MM.1S (cell line): ENCODE results near the gene TMEM123.

Source experiments
- DNase-seq: peaks from one replicate; pipeline ENCODE4 v3.0.0-alpha.2; 2015
- H2AFZ ChIP-seq: fragments of 300-600 bp; sonication (generic); 2 replicates; pipeline ENCODE4 v1.6.0; 2016; ENCODE audit warnings: antibody characterized with exemption, low read length
- H3F3A ChIP-seq: fragments of 300-600 bp; sonication (generic); 2 replicates; pipeline ENCODE4 v1.6.1; 2016; ENCODE audit warnings: mild to moderate bottlenecking, antibody characterized with exemption, low read length, moderate library complexity, mixed read lengths; ENCODE audit not compliant: insufficient read depth
- H3K27ac ChIP-seq: fragments of 300-600 bp; sonication (generic); 2 replicates; pipeline ENCODE4 v1.5.1; 2016; ENCODE audit warnings: mild to moderate bottlenecking, low read length
- H3K27me3 ChIP-seq: fragments of 300-600 bp; sonication (generic); replicated peaks from 2 replicates; pipeline ENCODE4 v1.6.0; 2016; ENCODE audit warnings: low read length; ENCODE audit not compliant: insufficient read depth
- H3K36me3 ChIP-seq: fragments of 300-600 bp; sonication (generic); replicated peaks from 2 replicates; pipeline ENCODE4 v1.6.1; 2016; ENCODE audit warnings: mild to moderate bottlenecking, low read length, mixed read lengths; ENCODE audit not compliant: insufficient read depth
- H3K4me1 ChIP-seq: fragments of 300-600 bp; sonication (generic); 2 replicates; pipeline ENCODE4 v1.6.1; 2016; ENCODE audit warnings: low read length, mixed read lengths
- H3K4me2 ChIP-seq: fragments of 300-600 bp; sonication (generic); 2 replicates; pipeline ENCODE4 v1.6.0; 2016; ENCODE audit warnings: low read depth, low read length
- H3K4me3 ChIP-seq: fragments of 300-600 bp; sonication (generic); 2 replicates; pipeline ENCODE4 v1.5.1; 2016; ENCODE audit warnings: low read length, mixed read lengths
- H3K79me2 ChIP-seq: fragments of 300-600 bp; sonication (generic); 2 replicates; pipeline ENCODE4 v1.6.1; 2016; ENCODE audit warnings: mixed run types, low read length, mixed read lengths
- H3K9ac ChIP-seq: fragments of 300-600 bp; sonication (generic); 2 replicates; pipeline ENCODE4 v1.6.1; 2016; ENCODE audit warnings: low read length, mixed read lengths
- H3K9me2 ChIP-seq: fragments of 300-600 bp; sonication (generic); replicated peaks from 2 replicates; pipeline ENCODE4 v1.6.1; 2016; ENCODE audit warnings: mild to moderate bottlenecking, low read length, mixed read lengths; ENCODE audit not compliant: insufficient read depth
- H3K9me3 ChIP-seq: fragments of 300-600 bp; sonication (generic); replicated peaks from 2 replicates; pipeline ENCODE4 v1.6.1; 2016; ENCODE audit warnings: mild to moderate bottlenecking, low read length, mixed read lengths; ENCODE audit not compliant: insufficient read depth
- H4K20me1 ChIP-seq: fragments of 300-600 bp; sonication (generic); 2 replicates; pipeline ENCODE4 v1.6.1; 2016; ENCODE audit warnings: mild to moderate bottlenecking, low read length, moderate library complexity, mixed read lengths; ENCODE audit not compliant: insufficient read depth
- EZH2 ChIP-seq: fragments of 300-600 bp; sonication (generic); optimal IDR thresholded peaks from 2 replicates; pipeline ENCODE3; 2017; ENCODE audit warnings: low read depth, mild to moderate bottlenecking, antibody characterized with exemption, low read length, mixed read lengths
- EZH2phosphoT487 ChIP-seq: fragments of 300-600 bp; sonication (generic); IDR thresholded peaks from 2 replicates; pipeline ENCODE4 v1.6.1; 2018; ENCODE audit warnings: antibody characterized with exemption, low read length
- TF ChIP-seq, protein P1 (sequence below): fragments of 300-600 bp; sonication (generic); IDR thresholded peaks from 2 replicates; pipeline ENCODE4 v1.5.1; 2016; ENCODE audit warnings: antibody characterized with exemption, low read length, mixed read lengths

Gene TMEM123

GRCh38 chr11:102476069-102476468, 23.5 kb upstream of the TMEM123 start:
- DNase-seq, result peak; percentile 18

GRCh38 chr11:102473543-102473942, 21.0 kb upstream of the TMEM123 start:
- H3K4me3 ChIP-seq, result no peak overlapping the region

More at GRCh38 chr11:102476069-102476468, 23.5 kb upstream of the TMEM123 start:
- no peaks in the 10 kb centered on the region for H3K9me2 ChIP-seq
- H3K4me2 ChIP-seq, result peak overlapping the region; percentile 31
- H3K9me3 ChIP-seq, result no peaks in the 10 kb centered on the region
- H3F3A ChIP-seq, result peaks cover 30% of the 10 kb centered on the region
- no peak for TF ChIP-seq EZH2
- TF ChIP-seq EZH2phosphoT487, result no peak
- TF ChIP-seq, protein P1, sequence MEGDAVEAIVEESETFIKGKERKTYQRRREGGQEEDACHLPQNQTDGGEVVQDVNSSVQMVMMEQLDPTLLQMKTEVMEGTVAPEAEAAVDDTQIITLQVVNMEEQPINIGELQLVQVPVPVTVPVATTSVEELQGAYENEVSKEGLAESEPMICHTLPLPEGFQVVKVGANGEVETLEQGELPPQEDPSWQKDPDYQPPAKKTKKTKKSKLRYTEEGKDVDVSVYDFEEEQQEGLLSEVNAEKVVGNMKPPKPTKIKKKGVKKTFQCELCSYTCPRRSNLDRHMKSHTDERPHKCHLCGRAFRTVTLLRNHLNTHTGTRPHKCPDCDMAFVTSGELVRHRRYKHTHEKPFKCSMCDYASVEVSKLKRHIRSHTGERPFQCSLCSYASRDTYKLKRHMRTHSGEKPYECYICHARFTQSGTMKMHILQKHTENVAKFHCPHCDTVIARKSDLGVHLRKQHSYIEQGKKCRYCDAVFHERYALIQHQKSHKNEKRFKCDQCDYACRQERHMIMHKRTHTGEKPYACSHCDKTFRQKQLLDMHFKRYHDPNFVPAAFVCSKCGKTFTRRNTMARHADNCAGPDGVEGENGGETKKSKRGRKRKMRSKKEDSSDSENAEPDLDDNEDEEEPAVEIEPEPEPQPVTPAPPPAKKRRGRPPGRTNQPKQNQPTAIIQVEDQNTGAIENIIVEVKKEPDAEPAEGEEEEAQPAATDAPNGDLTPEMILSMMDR, result no peak
- no peaks in the 10 kb centered on the region for H3K79me2 ChIP-seq
- no peak overlapping the region for H3K4me3 ChIP-seq
- no peaks in the 10 kb centered on the region for H4K20me1 ChIP-seq
- H3K27ac ChIP-seq, result peak overlapping the region; percentile 89
- peak overlapping the region; percentile 34 for H2AFZ ChIP-seq
- H3K4me1 ChIP-seq, result peaks cover 44% of the 10 kb centered on the region
- no peaks in the 10 kb centered on the region for H3K36me3 ChIP-seq
- peak overlapping the region; percentile 52 for H3K9ac ChIP-seq
- H3K27me3 ChIP-seq, result no peaks in the 10 kb centered on the region

DNA sequence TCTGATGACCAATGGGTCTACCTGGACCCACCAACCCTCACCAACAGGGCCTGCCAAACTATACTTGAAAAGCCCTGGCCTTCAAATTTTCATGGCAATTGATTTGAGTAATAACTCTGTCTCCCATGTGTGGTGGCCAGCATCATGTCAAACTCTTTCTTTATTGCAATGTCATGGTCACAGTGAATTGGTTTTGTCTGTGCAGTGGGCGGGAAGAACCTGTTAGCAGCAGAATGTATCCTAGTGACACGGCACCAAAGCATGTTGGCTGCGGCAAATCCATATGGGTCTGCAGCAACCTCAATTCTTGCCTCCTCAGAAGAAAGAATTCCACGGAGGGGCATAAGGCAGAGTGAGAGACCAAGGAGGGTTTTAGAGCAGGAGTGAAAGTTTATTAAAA, 19.6 kb upstream of the TMEM123 start:
- Histone ChIP-seq H3K4me2 (no peak overlapping the region), H3K27ac (no peak overlapping the region), H3K9ac (no peak overlapping the region), H3K4me3 (no peak overlapping the region), H2AFZ (no peak overlapping the region), H3K27me3 (no peaks in the 10 kb centered on the region), H3F3A (peaks cover 30% of the 10 kb centered on the region), H4K20me1 (no peaks in the 10 kb centered on the region), H3K79me2 (no peaks in the 10 kb centered on the region), H3K9me3 (no peaks in the 10 kb centered on the region), H3K4me1 (peaks cover 56% of the 10 kb centered on the region), H3K36me3 (no peaks in the 10 kb centered on the region), H3K9me2 (no peaks in the 10 kb centered on the region)
- DNase-seq, result peak; percentile 5
- TF ChIP-seq EZH2 (no peak), EZH2phosphoT487 (no peak)
- TF ChIP-seq, protein P1, result no peak

More at GRCh38 chr11:102473543-102473942, 21.0 kb upstream of the TMEM123 start:
- Histone ChIP-seq H2AFZ (no peak overlapping the region), H4K20me1 (no peaks in the 10 kb centered on the region), H3K27me3 (no peaks in the 10 kb centered on the region), H3K9me2 (no peaks in the 10 kb centered on the region), H3K79me2 (no peaks in the 10 kb centered on the region), H3F3A (peaks cover 30% of the 10 kb centered on the region), H3K9me3 (no peaks in the 10 kb centered on the region), H3K4me2 (peak overlapping the region; percentile 38), H3K4me1 (peaks cover 58% of the 10 kb centered on the region), H3K27ac (peak overlapping the region; percentile 89), H3K9ac (peak overlapping the region; percentile 56), H3K36me3 (no peaks in the 10 kb centered on the region)
- DNase-seq, result peak; percentile 5
- TF ChIP-seq EZH2, result no peak
- TF ChIP-seq, protein P1, result no peak
- TF ChIP-seq EZH2phosphoT487, result no peak
